GM12875 (cell line): ENCODE results near the gene SRGAP1.

Source experiments
- H3K4me3 ChIP-seq: one replicate; pipeline ENCODE4 v1.5.1; 2011; ENCODE audit warnings: low read depth, low read length, control low read depth
- TF ChIP-seq, protein P1 (sequence below): IDR thresholded peaks from 2 replicates; pipeline ENCODE4 v1.5.1; 2011; ENCODE audit warnings: low read depth, mild to moderate bottlenecking, control low read depth, inconsistent platforms, low read length, moderate library complexity, borderline replicate concordance; ENCODE audit not compliant: insufficient read depth

SRGAP1 gene

DNA sequence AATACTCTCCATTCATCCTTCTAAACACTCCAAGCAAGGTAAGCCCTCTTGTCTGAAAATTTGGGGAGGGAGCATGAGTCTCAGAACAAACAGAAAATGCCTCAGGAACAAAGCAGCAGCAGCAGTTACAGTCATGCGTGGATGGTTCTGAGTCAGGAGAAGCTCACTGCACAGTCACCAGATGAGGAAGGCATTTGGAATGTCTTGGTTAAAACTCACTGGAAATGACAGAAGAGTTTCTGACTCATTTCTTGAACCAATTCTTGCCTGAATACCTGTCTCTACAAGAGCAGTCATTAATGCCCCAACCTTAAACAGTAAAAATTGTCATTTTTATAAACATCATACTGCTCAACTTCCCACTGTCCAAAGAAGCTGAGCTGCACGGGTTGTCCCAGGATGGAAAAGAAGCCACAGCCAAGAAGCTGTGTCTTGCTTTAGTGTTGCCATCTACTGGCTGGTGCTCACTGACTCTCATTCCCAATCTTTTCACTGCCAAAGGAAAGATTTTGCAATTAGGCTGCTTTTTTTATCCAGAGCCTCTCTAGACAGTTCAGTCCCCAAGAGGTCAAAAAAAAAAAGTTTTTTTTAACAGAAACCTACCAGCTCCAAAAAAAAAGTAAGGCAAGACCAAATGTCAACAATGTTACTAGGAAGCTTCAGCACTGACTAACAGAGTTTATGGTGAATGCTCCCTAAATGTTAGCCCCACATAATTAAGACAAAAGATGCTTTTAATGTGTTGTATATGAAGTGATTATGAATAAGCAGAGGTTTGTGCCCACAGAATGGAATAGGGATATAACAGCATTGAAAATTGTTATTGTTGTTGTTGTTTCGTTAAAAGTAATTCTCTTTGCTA, 337.2 kb downstream of the SRGAP1 start:
- H3K4me3 ChIP-seq, result no peak overlapping the region
- TF ChIP-seq, protein P1, sequence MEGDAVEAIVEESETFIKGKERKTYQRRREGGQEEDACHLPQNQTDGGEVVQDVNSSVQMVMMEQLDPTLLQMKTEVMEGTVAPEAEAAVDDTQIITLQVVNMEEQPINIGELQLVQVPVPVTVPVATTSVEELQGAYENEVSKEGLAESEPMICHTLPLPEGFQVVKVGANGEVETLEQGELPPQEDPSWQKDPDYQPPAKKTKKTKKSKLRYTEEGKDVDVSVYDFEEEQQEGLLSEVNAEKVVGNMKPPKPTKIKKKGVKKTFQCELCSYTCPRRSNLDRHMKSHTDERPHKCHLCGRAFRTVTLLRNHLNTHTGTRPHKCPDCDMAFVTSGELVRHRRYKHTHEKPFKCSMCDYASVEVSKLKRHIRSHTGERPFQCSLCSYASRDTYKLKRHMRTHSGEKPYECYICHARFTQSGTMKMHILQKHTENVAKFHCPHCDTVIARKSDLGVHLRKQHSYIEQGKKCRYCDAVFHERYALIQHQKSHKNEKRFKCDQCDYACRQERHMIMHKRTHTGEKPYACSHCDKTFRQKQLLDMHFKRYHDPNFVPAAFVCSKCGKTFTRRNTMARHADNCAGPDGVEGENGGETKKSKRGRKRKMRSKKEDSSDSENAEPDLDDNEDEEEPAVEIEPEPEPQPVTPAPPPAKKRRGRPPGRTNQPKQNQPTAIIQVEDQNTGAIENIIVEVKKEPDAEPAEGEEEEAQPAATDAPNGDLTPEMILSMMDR, result no peak

DNA sequence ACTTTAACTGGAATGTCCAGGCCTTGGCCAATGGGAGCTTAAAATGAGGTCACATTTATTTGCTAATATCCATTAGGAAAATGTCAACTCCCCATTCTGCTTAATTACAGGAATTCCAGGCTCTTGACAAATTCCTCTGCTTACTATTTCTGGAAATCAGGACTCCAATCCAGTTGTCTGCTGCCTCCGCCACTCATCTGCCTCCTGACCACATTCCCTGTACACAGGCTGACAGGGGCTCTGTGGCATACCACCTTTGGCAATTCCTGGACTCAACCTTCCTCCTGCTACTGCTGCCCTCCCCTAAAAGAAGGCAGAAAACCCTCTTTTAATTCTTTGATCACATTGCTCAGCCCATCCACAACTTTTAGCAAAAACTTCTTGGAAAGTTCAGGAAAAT, 339.7 kb downstream of the SRGAP1 start:
- TF ChIP-seq, protein P1, result no peak
- no peak overlapping the region for H3K4me3 ChIP-seq

DNA sequence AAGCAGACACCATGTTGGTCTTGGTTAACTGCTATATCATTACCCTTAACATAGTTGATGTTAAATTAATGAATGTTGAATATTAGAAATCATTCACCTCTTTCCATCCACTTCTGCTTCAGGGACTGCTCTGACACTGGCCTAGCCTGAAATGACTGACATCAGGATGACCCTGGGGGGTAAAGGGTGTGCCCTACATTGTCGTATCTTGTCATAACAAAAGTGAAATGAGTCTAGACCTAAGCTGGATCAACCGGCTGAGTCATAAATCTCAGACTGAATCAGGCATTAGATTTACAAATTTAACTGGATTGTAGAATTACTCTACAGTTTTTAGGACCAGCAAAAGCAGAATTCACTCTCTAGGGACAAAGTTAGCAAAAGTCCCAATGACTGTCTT, 342.3 kb downstream of the SRGAP1 start:
- H3K4me3 ChIP-seq, result no peak overlapping the region
- TF ChIP-seq, protein P1, result no peak

DNA sequence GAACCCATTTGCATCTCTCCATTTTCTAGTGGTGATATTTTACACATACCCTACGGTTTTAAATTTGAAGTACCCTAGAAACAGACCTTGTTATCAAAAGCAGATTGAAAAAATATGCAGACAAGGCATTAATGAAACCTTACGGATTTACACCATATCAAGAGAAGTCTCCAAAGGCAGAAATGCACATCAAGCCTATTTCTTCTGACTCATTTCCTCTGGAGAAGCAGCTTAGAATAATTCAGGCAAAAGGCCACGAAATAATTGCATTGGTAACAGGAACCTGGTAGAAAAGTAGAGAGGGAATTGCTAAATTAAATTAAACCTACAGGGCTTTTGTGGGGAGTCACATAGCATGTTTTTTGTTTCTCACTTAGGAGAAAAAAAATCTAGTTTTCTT, 342.9 kb downstream of the SRGAP1 start:
- TF ChIP-seq, protein P1, result no peak
- no peak overlapping the region for H3K4me3 ChIP-seq

DNA sequence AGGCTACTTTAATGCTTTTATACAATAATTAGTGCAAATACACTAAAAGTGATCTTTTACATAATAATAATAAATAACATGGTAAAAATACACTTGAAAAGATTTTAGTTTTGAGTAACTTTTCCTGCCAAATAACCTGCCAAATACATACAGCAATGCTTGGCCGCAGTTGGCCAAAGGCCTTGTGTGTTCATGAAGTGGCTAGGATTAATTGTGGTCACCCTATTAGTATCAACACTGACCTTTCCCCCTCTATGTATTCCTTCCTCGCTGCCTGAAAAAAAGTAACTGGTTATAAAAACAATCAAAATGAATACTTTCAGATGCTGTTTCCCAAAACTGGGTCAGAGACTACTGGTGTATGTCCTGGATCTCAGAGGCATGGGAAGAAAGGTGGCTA, 343.3 kb downstream of the SRGAP1 start:
- TF ChIP-seq, protein P1, result no peak
- no peak overlapping the region for H3K4me3 ChIP-seq

DNA sequence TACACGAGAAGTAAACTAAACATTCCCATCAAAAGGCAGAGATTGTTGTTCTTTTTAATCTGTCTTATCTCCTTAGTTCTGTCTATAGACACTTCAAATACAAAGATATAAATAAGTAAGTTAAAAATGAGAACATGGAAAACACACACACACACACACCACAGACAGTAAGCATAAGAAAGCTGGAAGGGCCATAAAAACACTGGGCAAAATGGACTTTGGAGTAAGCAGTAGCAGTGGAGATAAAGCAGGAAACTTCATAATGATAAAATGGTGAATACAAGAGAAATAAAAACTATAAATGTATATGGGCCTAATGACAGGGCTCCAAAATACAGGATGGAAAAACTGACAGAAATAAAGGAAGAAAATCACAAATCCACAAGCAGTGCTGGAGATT, 345.0 kb downstream of the SRGAP1 start:
- TF ChIP-seq, protein P1, result no peak
- no peak overlapping the region for H3K4me3 ChIP-seq

DNA sequence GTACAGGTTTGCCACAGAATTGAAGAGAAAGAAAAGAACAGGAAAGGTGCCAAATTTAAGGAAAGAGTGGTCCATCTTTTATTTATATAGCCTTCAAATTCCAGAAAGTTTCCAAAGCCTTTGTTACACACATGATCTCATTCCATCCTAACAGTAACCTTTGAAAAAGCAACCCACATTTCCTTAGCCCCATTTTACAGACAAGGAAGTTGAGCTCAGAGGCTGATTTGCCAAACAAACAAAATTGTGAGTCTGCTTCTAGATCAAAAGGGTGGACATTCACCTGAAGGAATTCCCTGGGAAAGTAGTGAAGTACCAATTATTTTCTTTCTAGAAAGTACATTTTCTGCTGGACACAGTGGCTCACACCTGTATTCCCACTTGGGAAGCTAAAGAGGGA, 345.6 kb downstream of the SRGAP1 start:
- TF ChIP-seq, protein P1, result no peak
- no peak overlapping the region for H3K4me3 ChIP-seq
